Activated CD8-positive, alpha-beta memory T cell treated with anti-CD3 and anti-CD28 coated beads for 24 hours (primary cell): ENCODE data around the gene PDE8B.
"Not testable (repeated sequence)": the region's sequence is repeated elsewhere in the genome, so short reads cannot be mapped to it uniquely, and the experiment has no call there.

Experiments used
- DNase-seq: peaks from one replicate; pipeline ENCODE4 v3.0.0-alpha.2; 2020

PDE8B gene

DNA sequence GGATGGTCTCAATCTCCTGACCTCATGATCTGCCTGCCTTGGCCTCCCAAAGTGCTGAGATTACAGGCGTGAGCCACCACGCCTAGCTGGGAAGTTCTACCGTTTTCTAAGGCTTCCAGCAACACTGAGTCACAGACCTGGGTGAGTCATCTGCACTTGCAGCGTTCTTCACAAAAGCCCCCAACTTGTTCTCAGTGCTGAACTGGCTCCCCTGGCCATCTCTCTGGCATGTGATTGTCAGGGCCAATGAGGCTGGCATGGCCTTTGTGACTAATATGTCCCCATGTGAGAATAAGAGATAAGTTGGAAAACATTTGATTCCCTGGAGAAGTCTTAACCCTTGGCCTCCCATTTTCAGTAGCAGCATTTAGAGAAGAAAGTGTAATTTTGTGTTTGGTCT is 157.3 kb downstream of the PDE8B start:
- no peak for DNase-seq

DNA sequence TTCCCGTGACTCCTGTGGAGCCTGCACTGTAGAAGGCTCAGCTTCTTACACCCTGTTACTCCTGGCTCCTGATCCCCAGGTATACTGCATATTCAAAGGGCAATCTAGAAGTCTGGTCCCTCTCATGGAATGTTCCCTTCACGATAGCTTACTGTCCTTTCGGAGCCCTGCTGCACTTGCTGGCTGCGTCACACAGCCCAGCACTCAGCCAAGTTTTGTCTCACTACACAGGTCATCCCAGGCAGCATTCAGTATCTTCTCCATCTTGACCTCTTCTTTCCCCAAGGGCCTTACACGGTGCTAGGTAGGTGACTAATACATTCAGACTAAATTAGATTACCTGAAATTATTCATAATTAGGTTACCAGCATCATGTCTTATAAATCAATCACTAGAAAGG is 157.9 kb downstream of the PDE8B start:
- no peak for DNase-seq

DNA sequence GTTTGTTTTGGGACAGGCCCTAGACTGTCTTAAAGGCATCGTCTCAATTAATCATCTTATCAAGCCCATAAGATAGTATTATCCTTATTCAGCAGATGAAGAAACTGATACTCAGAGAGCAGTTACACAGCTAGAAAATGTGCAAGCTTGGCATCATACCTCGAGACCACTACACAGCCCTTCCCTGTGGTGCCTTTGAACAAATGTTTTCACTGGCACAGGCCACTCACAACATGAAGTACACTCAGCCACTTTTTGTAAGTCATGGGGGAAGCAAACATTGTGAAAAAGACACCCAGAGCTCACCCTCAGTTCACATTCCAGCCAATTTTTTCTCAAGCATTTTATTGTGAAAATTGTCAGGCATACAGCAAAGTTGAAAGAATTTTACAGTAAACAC is 159.1 kb downstream of the PDE8B start:
- DNase-seq: no peak

DNA sequence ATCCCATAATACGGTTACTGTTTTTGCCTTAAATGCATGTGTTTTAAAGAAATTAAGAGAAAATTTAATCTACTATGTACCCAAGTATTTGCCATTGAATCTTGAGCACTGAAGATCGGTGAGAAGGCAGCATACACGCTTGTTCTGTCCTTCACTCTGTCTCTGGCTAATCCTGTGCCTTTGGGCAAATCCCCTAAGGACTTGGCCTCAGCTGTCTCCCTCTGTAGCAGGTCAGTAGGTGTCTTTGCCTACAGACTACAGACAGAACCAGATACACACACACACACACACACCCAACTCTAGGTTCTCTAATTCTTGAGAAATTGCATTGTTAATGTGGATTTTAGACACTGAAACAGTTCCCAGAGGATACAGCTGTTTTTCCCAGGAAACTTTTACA is 164.2 kb downstream of the PDE8B start:
- DNase-seq: no peak

DNA sequence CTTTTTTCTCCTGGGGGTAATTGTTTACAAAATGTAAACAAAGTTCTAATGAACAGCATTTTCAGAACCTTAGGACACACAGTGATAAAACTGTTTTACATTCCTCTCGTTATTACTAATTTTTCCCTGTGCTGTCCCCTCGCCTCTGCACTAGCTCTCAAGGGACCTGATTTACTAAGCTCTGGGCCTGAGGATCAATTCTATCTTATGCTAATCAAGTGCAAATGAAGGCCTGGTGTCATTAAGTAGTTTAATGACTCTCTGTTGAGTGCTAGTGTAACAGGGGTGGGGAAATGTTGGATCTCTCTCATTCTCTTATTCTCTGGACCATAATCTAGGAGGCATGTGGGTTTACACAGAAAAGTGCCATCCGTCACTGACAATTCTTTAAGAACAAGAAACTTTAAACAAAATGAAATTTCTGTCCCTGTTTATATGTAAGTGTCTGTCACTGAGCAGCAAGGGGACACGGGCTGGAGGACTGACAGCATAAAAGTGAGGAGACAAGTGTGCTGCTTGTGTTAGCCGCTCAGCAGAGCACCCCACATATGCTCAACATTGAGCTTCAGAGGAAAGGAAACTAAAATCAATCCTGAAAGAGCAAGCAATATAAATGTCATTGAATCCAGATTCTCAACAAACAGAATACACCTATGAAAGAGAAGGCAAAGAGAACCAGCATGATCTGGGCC is 166.3 kb downstream of the PDE8B start:
- no peak for DNase-seq

DNA sequence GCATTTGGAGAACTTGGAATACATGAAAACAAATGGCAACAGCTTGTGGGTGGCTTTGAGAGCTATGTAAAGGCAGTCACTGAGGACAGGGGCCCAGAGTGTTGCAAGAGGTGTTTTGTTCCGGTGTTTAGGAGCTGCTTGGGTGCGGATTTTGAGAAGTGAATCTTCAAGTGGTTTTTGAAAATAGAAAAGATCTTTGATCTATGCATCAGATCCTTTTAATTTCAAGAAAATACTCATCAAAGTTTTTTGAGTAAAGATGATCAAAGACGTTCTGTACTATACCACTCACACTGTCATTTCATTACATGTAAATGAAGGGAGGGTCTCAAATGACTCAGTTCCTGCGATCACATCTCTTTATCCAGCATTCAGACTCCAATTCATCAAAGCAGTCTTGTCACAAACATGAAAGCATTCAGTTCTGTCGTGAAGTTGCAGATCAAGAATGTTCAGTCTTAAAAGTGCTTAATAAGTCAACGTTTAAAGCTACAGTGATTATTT is 169.1 kb downstream of the PDE8B start:
- DNase-seq: no peak

DNA sequence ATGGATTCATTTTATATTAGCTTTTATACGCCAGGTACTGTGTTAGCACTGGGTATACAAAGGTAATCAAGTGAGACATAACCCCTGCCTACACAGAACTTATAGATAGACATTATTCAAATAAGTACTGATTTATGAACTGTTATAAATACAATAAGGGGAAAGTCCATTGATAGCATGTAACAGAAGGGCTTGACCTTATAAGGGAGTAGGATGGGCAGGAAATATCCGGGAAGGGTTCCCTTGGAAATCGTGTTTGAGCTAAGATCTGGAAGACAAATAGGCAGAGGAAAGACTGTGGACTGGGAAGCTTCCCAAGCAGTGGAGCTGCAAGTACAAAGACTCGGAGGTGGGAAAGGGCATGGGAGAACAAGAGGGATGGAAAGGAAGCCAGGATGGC is 170.2 kb downstream of the PDE8B start:
- DNase-seq: no peak

DNA sequence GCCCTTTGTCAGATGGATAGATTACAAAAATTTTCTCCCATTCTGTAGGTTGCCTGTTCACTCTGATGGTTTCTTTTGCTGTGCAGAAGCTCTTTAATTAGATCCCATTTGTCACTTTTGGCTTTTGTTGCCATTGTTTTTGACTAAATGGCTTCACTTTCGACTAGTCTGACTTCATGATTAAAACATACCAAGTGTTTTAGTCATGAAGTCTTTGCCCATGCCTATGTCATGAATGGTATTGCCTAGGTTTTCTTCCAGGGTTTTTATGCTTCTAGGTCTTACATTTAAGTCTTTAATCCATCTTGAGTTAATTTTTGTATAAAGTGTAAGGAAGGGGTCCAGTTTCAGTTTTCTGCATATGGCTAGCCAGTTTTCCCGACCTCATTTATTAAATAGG is 172.9 kb downstream of the PDE8B start:
- DNase-seq: not testable (repeated sequence)

DNA sequence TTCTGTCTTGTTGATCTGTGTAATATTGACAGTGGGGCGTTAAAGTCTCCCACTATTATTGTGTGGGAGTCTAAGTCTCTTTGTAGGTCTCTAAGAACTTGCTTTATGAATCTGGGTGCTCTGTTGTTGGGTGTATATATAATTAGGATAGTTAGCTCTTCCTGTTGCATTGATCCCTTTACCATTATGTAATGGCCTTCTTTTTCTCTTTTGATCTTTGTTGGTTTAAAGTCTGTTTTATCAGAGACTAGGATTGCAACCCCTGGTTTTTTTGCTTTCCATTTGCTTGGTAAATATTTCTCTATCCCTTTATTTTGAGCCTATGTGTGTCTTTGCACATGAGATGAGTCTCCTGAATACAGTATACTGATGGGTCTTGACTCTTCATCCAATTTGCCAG is 175.9 kb downstream of the PDE8B start:
- DNase-seq: not testable (repeated sequence)

DNA sequence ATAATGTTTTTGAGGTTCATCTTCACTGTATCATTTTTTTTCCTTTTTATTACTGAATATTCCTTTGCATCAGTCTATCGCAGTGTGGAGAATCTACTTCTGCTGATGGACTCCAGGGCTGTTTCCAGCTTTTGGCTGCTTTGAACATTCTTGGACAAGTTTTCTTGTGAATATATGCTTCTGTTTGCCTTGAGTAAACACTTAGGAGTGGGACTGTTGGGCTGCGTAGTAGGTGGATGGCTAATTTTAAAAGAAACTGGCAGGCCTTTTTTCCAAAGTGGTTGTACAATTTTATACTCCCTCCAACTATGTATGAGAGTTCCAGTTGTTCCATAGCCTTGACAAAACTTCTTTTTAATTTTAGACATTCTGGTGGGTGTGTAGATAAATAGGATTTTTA is 179.3 kb downstream of the PDE8B start:
- DNase-seq: no peak

DNA sequence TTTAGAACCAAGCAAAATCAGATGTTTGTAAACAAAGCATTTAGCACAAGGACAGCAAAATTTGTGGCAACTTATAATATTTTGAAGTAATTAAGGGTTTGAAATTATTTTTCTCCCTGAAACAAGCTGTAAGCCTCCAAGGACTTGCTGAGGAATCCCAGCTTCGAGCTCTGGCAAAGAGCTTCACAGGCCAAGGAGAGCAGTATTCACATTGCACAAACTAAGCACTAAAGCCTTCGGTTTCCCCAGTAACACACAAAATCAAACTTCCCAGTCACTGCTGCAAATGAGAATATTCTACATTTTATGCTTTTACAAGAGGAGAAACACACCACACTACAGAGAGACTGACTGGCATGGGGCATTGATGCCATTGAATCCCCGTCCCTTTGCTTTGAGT is 179.7 kb downstream of the PDE8B start:
- DNase-seq: no peak

DNA sequence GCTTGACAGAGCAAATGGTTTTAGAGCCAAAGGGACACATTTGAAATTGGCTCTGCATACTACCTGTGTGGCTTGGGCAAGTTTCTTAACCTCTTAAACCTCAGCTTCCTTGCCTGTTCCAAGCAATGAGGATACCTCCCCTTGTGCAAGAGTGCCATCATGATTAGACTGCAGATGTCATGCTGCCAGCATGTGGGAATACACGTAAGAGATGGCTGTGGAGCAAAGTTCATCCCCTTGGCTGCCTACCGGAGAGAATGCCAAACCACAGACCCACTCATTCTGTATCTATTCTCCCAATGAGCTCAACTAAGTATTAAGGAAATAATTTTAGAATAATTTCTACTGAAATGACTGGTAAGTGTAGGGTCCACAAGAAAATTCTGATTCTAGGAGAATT is 180.3 kb downstream of the PDE8B start:
- DNase-seq: no peak

DNA sequence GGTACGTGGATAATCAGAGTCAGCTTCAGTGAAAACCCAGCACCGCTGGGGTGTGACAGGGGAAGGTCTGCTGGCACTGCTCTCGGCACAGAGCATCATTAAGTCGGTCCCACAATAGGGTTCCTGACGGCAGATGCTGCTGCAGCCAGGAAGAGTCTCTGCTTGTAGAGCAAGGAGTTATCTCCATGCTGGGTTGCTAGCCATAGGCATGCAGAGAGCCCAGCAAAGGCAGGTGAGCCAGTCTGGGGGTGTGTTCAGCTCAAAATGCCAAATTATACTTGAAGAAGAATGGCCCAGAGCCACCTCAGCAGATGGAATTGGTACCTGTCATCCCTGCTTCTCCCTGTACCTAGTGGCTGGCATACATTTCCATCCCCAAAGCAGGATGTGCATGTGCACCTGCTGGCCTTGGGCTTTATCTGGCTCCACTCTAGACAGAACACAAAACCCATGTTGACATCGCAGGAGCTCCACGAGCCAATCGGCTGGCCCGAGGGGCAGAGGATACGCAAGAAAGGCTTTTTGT is 180.8 kb downstream of the PDE8B start:
- no peak for DNase-seq

DNA sequence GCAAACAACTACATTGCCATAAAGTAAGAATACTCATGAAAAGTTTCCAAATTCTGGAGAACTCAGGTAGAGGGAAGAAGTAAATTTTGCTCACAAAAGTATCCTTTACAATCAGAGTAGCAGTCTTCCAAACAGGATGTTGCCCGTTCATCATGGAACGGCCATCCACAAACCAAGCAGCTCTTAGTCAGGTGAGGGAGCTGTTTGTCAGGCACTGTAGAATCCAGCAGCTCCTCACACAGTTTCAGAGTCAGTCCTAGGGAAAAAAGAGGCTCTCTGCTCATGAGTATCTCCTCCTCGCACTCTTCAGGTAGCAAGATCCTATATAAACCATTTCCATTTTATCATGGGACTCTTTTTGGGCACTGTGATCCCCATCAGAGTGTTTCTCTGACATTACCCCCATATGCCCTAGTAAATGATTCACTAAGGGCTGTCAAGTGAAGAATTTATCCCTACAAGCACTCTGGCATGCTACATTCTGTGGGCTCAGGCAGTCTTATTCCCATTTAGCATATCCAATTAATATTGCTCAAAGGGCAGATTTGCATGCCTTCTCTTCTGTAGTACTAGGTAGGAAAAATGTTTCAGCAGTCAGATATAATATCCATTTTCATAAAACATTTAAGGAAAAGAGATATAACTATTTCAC is 183.7 kb downstream of the PDE8B start:
- DNase-seq: no peak

DNA sequence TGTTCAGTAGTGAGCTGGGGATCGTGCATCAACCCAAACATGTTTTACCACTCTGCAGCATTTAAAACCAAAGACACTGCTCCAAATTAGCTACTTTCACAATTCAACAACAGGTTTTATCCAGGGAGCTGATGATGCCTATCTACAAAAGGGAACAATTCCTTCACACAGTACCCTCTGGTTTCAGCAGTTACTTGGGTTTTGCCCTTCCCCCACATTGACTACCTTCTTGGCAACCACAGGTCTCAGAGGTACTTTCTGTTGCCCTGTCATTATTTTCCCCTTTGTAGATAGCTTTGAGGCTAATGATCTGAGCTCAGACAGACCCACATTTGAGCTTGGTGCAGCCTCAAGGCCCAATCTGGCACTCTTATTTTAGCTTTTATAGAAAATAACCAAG is 185.5 kb downstream of the PDE8B start:
- DNase-seq: no peak

DNA sequence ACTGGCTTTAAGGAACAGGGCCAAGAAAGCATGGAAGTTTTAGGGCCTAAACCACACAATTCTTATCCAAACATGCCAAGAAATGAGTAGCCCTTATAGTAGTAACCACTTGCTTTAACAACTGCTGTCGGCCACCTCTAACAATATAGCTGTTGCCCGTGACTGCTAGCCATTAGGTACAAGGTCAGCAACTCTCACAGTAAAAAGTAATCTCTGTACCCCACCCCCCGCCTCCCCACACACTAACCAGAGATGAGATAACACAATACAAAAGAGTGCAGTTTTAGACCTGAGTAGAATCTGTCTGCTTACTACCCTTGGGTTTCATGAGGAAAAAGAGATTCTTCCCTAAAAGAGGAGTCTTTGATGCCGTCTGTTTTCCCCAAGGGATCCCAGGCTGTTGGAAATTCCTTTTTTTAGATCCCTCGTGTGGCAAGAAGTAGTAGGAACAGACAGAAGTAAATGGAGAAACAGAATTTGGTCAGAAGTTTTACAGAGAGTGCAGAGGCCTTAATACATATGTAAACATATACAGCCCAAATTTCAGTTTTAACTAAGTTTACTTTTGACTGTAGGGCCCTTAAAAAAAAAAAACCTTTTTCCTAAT is 187.3 kb downstream of the PDE8B start:
- no peak for DNase-seq

DNA sequence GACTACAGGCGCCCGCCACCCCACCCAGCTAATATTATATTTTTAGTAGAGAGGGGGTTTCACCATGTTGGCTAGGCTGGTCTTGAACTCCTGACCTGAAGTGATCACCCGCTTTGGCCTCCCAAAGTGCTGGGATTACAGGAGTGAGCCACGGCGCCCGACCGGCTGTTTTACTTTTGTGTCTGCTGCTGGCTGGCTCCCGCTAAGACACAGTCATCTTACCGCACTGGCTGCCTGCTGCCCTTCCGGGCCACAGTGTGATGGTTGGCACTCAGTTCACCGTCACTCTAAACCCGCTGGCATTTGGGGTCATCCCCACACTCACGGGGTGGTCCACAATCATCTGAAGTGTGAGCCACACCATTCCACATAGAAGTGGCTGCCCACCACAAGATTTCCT is 188.0 kb downstream of the PDE8B start:
- no peak for DNase-seq

DNA sequence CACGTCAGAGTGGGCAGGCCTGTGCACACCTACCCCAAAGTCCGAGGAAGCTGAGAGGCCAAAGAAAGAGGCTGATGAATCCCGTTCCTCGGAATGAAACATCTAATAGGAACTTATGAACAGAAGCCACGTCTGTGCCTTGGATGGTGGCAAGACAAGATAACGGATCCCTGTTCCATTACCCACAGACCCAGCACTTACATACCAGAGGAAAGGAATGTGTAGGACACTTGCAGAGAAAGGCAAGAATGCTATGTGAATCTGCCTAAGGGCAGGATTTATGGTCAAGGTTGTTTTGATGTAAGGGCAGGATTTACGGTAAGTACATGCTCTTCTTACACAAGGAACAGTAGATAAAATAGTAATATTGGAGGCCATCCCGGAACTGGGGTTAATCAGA is 188.4 kb downstream of the PDE8B start:
- DNase-seq: no peak

DNA sequence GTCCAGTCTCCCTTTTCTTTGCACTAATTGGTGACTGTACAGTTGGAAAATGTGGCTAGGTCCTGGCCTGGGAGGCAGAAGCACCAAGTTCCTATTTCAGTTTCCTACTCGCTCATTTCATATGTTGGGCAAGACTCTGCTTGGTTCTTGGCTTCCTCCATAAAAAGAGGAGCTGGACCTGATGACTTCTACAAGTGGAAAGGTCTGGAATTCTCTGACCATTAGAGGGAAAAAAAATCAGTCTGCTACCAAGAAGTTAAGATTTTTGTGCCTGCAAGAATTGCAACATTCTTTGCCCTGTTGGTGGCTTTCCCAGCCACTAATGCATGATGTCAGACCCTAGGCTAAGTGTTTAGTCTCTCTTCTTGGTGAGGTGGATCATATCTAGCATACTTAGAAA is 190.2 kb downstream of the PDE8B start:
- no peak for DNase-seq

DNA sequence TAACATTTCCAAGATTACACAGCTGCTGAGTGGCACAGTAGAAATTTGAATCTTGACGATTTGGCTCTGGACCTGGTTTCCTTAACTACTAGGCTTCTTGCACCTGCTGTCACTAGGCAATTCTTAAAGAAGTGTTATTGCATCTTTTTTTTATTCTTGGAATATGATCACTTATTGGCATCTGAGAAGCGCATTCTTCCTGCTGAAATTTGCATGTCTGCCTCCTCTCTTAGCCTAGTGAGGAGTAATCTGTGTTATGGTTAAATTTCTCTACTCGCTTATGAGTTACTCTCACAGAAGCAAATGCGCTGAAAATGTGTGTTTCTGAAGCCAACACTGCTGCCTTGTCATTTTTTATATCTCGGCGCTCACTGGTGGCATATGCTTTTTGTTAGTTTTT is 192.3 kb downstream of the PDE8B start:
- no peak for DNase-seq

DNA sequence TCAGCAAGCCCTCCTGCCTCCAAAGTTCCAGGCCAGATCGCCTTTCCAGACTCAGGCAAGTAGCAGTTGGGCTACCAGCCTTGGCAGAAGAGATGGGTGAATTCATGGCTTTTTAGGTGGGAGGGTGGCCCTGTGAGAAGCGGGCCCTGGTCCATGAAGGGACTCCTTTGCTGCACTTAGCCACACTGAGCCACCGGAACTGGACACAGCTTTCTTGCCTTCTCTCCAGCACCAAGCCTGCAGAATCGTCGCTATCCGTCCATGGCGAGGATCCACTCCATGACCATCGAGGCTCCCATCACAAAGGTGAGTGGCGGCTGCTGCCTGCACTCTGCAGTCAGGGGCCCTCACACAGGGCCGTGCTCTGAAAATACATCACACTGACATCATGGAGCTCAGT is 196.7 kb downstream of the PDE8B start:
- DNase-seq: no peak

DNA sequence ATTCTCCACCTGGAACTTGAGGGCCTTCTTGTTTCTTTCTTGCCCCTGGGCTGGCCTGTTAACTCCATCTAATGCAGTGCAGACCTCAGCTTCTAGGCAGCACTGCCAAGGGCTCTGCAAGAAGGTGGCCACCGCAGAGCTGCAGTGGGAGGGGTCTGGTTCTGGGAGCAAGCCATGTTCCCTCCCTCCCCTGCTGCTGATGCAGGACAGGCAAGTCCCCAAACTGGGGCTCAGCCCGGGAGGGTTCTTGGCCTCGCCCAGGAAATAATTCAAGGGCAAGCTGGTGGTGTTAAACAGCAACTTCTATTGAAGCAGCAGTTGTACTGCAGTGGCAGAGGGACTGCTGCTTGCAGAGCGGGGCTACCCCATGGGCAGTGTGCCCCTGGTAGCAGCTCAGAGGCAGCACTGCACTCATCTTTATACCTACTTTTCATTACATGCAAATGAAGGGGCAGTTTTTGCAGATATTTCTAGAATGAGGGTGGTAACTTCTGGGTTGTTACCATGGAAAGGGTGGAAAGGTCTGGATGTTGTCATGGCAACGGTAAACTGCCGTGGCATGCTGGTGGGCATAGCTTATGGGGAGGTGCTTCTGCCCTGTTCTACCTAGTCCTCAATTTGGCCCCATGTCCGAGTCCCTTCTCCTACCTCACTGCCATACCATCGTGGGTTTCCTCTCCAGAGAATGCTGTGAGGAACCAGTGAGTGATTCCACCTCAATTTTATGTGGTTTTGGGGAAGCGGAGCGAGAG is 199.6 kb downstream of the PDE8B start:
- no peak for DNase-seq

DNA sequence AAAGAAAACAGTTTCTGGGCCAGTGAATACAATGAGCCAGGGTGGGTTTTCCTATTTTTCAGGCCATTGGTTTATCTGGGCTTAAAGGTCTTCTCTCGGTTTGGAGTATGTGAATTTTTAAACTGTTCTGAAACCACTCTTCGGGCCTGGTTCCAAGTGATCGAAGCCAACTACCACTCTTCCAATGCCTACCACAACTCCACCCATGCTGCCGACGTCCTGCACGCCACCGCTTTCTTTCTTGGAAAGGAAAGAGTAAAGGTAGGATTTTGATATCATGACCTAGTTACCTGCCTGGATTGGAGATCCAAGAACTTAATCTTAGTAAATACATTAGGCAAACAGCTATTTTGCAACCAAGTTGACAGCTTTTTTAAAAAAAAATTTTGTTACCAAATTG is 202.6 kb downstream of the PDE8B start:
- no peak for DNase-seq

DNA sequence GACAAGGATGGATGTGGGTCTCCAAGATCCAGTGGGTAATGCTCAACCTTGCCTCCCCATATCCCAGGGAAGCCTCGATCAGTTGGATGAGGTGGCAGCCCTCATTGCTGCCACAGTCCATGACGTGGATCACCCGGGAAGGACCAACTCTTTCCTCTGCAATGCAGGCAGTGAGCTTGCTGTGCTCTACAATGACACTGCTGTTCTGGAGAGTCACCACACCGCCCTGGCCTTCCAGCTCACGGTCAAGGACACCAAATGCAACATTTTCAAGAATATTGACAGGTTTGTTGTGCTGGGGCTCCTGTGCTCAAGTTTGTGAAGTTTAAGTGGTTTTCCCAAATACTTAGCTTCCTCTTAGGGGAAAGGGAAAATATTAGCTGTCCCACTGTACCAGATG is 207.7 kb downstream of the PDE8B start:
- no peak for DNase-seq
